ENCODE results near the gene NKAPL. TPM values are rescaled to one million over a fixed set of nuclear protein-coding genes. Genes with fewer than 3 reads are reported as not detected.

Gene NKAPL
- total and polyA plus RNA-seq, 12 donors = 0.37 to 3.4 (median 1.4) TPM; not detected in 1

Other genes with a start within 250 kb of the NKAPL start
- 1 to 10 TPM in 4 of 9 donors, under 1 TPM in 5; 0.56 to 3.9 (median 0.97) TPM for gene ZNF165, start 178.7 kb upstream of the NKAPL start, total RNA-seq
- 1 to 10 TPM in 1 of 3 donors, under 1 TPM in 2; 0.72 to 1.1 (median 0.98) TPM for gene ZNF165, start 178.7 kb upstream of the NKAPL start, polyA plus RNA-seq
- 1 to 10 TPM; 1.8 to 6.9 (median 4.2) TPM for gene ZSCAN16, start 134.7 kb upstream of the NKAPL start, total RNA-seq
- gene ZSCAN16, start 134.7 kb upstream of the NKAPL start, polyA plus RNA-seq = 1 to 10 TPM; 7.9 to 9.6 (median 8.3) TPM
- 10 to 100 TPM; 10.5 to 26.1 (median 20.3) TPM for gene ZKSCAN8, start 117.4 kb upstream of the NKAPL start, total RNA-seq
- 10 to 100 TPM in 1 of 3 donors, 1 to 10 TPM in 2; 3.5 to 18.9 (median 5.0) TPM for gene ZKSCAN8, start 117.4 kb upstream of the NKAPL start, polyA plus RNA-seq
- 10 to 100 TPM in 4 of 9 donors, 1 to 10 TPM in 5; 1.8 to 30.8 (median 9.8) TPM for gene ZSCAN9, start 34.0 kb upstream of the NKAPL start, total RNA-seq
- 10 to 100 TPM; 11.2 to 29.1 (median 19.1) TPM for gene ZSCAN9, start 34.0 kb upstream of the NKAPL start, polyA plus RNA-seq
- 1 to 10 TPM; 1.5 to 7.3 (median 5.1) TPM for gene ZKSCAN4, start 7.0 kb upstream of the NKAPL start, total RNA-seq
- 1 to 10 TPM; 3.6 to 4.3 (median 4.2) TPM for gene ZKSCAN4, start 7.0 kb upstream of the NKAPL start, polyA plus RNA-seq
- gene ZSCAN26, start 7.8 kb downstream of the NKAPL start, total RNA-seq = 10 to 100 TPM in 8 of 9 donors, 1 to 10 TPM in 1; 7.2 to 27.3 (median 17.7) TPM
- 10 to 100 TPM; 12.9 to 21.9 (median 19.0) TPM for gene ZSCAN26, start 7.8 kb downstream of the NKAPL start, polyA plus RNA-seq
- 1 to 10 TPM; 1.1 to 7.8 (median 3.1) TPM for gene PGBD1, start 22.3 kb downstream of the NKAPL start, total RNA-seq
- gene PGBD1, start 22.3 kb downstream of the NKAPL start, polyA plus RNA-seq = 1 to 10 TPM; 2.5 to 7.9 (median 4.4) TPM
- 10 to 100 TPM in 4 of 9 donors, 1 to 10 TPM in 5; 2.3 to 13.5 (median 9.3) TPM for gene ZSCAN31, start 76.9 kb downstream of the NKAPL start, total RNA-seq
- 1 to 10 TPM; 3.7 to 7.9 (median 4.3) TPM for gene ZSCAN31, start 76.9 kb downstream of the NKAPL start, polyA plus RNA-seq
- 10 to 100 TPM in 2 of 9 donors, 1 to 10 TPM in 7; 1.8 to 12.4 (median 6.1) TPM for gene ZKSCAN3, start 90.7 kb downstream of the NKAPL start, total RNA-seq
- gene ZKSCAN3, start 90.7 kb downstream of the NKAPL start, polyA plus RNA-seq = 1 to 10 TPM; 1.4 to 5.5 (median 2.8) TPM
- gene ZSCAN12, start 140.4 kb downstream of the NKAPL start, total RNA-seq = 10 to 100 TPM in 1 of 9 donors, 1 to 10 TPM in 8; 1.3 to 10.7 (median 4.9) TPM
- 1 to 10 TPM; 1.0 to 6.0 (median 1.4) TPM for gene ZSCAN12, start 140.4 kb downstream of the NKAPL start, polyA plus RNA-seq
- gene ZSCAN23, start 184.2 kb downstream of the NKAPL start, total RNA-seq = 1 to 10 TPM in 8 of 9 donors, under 1 TPM in 1; 0.24 to 8.0 (median 2.8) TPM
- 1 to 10 TPM in 2 of 3 donors, under 1 TPM in 1; 0.13 to 1.6 (median 1.5) TPM for gene ZSCAN23, start 184.2 kb downstream of the NKAPL start, polyA plus RNA-seq